ENCODE measurements around the gene SLC28A3.

SLC28A3 gene

GRCh38 chr9:84300271-84300670 lies 40.3 kb downstream of the SLC28A3 start:
- in situ Hi-C loops (cut with MboI; ENCODE audit: low pct_unique_long_range_greater_than_20kb, low sequenced_read_pairs, unreplicated experiment): no loop called here
- no peak for DNase-seq (ENCODE audit: low spot score)
- TF ChIP-seq, protein P1, sequence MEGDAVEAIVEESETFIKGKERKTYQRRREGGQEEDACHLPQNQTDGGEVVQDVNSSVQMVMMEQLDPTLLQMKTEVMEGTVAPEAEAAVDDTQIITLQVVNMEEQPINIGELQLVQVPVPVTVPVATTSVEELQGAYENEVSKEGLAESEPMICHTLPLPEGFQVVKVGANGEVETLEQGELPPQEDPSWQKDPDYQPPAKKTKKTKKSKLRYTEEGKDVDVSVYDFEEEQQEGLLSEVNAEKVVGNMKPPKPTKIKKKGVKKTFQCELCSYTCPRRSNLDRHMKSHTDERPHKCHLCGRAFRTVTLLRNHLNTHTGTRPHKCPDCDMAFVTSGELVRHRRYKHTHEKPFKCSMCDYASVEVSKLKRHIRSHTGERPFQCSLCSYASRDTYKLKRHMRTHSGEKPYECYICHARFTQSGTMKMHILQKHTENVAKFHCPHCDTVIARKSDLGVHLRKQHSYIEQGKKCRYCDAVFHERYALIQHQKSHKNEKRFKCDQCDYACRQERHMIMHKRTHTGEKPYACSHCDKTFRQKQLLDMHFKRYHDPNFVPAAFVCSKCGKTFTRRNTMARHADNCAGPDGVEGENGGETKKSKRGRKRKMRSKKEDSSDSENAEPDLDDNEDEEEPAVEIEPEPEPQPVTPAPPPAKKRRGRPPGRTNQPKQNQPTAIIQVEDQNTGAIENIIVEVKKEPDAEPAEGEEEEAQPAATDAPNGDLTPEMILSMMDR (IDR thresholded peaks at IDR 0.05; ENCODE audit: extremely low read depth, insufficient read depth, missing control alignments): no peak

DNA sequence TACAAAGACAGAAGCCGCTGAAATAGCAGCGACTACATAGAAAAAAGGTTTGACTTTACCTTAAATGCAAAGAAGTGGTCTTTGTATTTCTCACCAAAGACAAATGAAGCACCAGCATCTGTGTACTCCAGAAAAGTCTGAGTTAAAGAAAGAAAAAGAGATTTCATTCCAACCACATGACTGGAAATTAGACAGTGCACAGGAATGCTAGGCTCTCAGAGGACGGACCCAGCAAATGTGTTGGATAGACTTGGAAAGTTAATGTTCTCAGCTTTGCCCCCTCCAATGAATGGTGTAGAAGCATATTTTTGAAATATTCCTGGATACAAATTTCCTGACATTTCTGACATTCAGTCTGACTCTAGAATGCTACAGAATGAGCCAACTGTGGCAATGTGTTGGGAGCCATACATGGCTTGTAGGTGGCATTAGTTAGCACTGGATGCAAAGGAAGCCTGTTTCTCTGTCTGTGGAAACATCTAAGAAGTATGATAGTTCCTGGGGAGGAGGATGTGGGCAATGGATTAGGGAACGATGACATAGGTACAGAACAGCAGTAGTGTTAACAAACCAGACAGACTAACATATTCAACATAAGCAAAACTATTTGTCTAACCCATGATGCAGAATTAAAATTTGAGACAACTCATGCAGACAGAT lies 43.3 kb downstream of the SLC28A3 start:
- TF ChIP-seq, protein P1 (IDR thresholded peaks at IDR 0.05; ENCODE audit: extremely low read depth, insufficient read depth, missing control alignments): no peak
- no peak for DNase-seq (ENCODE audit: low spot score)
- in situ Hi-C loops (cut with MboI; ENCODE audit: low pct_unique_long_range_greater_than_20kb, low sequenced_read_pairs, unreplicated experiment): no loop called here

GRCh38 chr9:84296146-84296843 lies 44.3 kb downstream of the SLC28A3 start:
- peak; percentile 41 for DNase-seq (ENCODE audit: low spot score)
- in situ Hi-C loops (cut with MboI; ENCODE audit: low pct_unique_long_range_greater_than_20kb, low sequenced_read_pairs, unreplicated experiment): no loop called here
- TF ChIP-seq, protein P1 (IDR thresholded peaks at IDR 0.05; ENCODE audit: extremely low read depth, insufficient read depth, missing control alignments): no peak

DNA sequence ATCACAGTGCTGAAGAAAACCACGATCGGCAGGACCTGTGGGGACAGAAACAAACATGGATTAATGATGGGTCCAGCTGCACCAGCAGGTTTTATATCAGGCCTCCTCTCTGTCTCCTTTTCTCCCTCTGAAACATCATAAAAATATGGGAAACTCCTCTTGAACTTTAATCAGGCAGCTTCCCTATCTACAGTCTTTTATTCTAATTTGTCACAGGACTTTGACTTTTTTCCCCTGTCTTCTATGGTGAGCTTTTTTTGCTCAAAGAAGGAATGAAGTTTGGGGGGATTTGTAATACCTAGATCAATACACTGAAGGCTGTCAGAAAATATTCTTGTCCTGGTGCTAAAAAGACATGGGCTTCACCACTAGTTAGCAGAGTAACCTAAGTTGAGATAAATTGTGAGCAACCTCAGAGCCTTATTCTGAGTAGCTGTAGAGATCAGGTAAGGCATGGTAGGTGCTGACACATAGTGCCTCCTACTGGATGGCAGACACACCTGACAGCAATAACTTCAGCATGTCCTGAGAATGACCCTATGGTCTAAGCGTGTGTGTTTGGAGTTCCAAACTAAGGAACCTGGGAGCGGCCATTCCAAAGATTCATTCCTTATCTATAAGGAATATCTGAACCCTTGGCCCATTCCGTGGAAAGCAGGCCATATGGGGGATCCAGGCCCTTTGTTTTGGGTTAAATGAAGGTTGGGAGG lies 46.2 kb downstream of the SLC28A3 start:
- TF ChIP-seq, protein P1 (IDR thresholded peaks at IDR 0.05; ENCODE audit: extremely low read depth, insufficient read depth, missing control alignments): peak; percentile 53
- peak; percentile 15 for DNase-seq (ENCODE audit: low spot score)
- in situ Hi-C loops (cut with MboI; ENCODE audit: low pct_unique_long_range_greater_than_20kb, low sequenced_read_pairs, unreplicated experiment): no loop called here

- in situ Hi-C loops (cut with MboI; ENCODE audit: low pct_unique_long_range_greater_than_20kb, low sequenced_read_pairs, unreplicated experiment): no loop called here
- TF ChIP-seq, protein P1 (IDR thresholded peaks at IDR 0.05; ENCODE audit: extremely low read depth, insufficient read depth, missing control alignments): no peak
- DNase-seq (ENCODE audit: low spot score): peak; percentile 31
Observed at GRCh38 chr9:84293001-84293798, 47.4 kb downstream of the SLC28A3 start.

GRCh38 chr9:84285381-84285780 lies 55.2 kb downstream of the SLC28A3 start:
- TF ChIP-seq, protein P1 (IDR thresholded peaks at IDR 0.05; ENCODE audit: extremely low read depth, insufficient read depth, missing control alignments): no peak
- DNase-seq (ENCODE audit: low spot score): no peak
- in situ Hi-C loops (cut with MboI; ENCODE audit: low pct_unique_long_range_greater_than_20kb, low sequenced_read_pairs, unreplicated experiment): no loop called here

Measured in GM13977 (cell line).